Osteoblast (primary cell): ENCODE results near the gene CBX8. TPM values are rescaled to one million over a fixed set of nuclear protein-coding genes. Genes with fewer than 3 reads are reported as not detected.

Source experiments
- DNase-seq: peaks from one replicate; pipeline ENCODE4 v3.0.0; 2011; ENCODE audit warnings: low spot score, mixed read lengths; ENCODE audit not compliant: insufficient read length; ENCODE audit errors: missing footprints
- H2AFZ ChIP-seq: 2 replicates; pipeline ENCODE4 v1.6.0; 2011; ENCODE audit warnings: mild to moderate bottlenecking, low read length
- H3K27ac ChIP-seq: 2 replicates; pipeline ENCODE4 v1.5.1; 2011; ENCODE audit warnings: mild to moderate bottlenecking, low read depth, low read length, moderate library complexity
- H3K27me3 ChIP-seq: 2 replicates; pipeline ENCODE4 v1.6.0; 2012; ENCODE audit warnings: mild to moderate bottlenecking, control low read depth, inconsistent platforms, low read length, moderate library complexity; ENCODE audit not compliant: insufficient read depth
- H3K36me3 ChIP-seq: 2 replicates; pipeline ENCODE4 v1.5.1; 2011; ENCODE audit warnings: mild to moderate bottlenecking, low read length, control low read depth, moderate library complexity; ENCODE audit not compliant: insufficient read depth
- H3K4me1 ChIP-seq: 2 replicates; pipeline ENCODE4 v1.5.1; 2011; ENCODE audit warnings: mild to moderate bottlenecking, low read length, control low read depth, moderate library complexity; ENCODE audit not compliant: insufficient read depth
- H3K4me2 ChIP-seq: 2 replicates; pipeline ENCODE4 v1.6.0; 2011; ENCODE audit warnings: mild to moderate bottlenecking, low read length; ENCODE audit not compliant: insufficient read depth
- H3K4me3 ChIP-seq: fragments of 200-600 bp; sonication (generic); 3 replicates; pipeline ENCODE4 v1.5.1; 2012; ENCODE audit warnings: mild to moderate bottlenecking, low read length, inconsistent platforms; ENCODE audit not compliant: insufficient read depth
- H3K79me2 ChIP-seq: 2 replicates; pipeline ENCODE4 v1.6.0; 2012; ENCODE audit warnings: mild to moderate bottlenecking, low read length, control low read depth, inconsistent platforms; ENCODE audit not compliant: insufficient read depth
- H3K9me3 ChIP-seq: 2 replicates; pipeline ENCODE4 v1.5.1; 2011; ENCODE audit warnings: low read depth, low read length, control low read depth
- H4K20me1 ChIP-seq: 2 replicates; pipeline ENCODE4 v1.6.0; 2012; ENCODE audit warnings: mild to moderate bottlenecking, low read length, control low read depth; ENCODE audit not compliant: insufficient read depth
- CTCF ChIP-seq: IDR thresholded peaks from 2 replicates; pipeline ENCODE4 v1.5.1; 2011; ENCODE audit warnings: mild to moderate bottlenecking, low read depth, low read length, moderate library complexity; ENCODE audit errors: extremely low read depth
- total RNA-seq: library from RNA; depleted of rRNA; stranded (reverse); fragments of >200 nt; gene quantifications from 2 replicates; pipeline ENCODE4 v1.2.3, GENCODE V29; 2012

Gene CBX8
- total RNA-seq, 1 donor, result 3.3 TPM

- peak; percentile 100 for DNase-seq
- Histone ChIP-seq H3K36me3 (no peaks in the 10 kb centered on the region), H3K9me3 (no peaks in the 10 kb centered on the region), H3K4me3 (no peak overlapping the region), H2AFZ (no peak overlapping the region), H3K27ac (no peak overlapping the region), H3K79me2 (no peaks in the 10 kb centered on the region), H4K20me1 (peaks cover 2% of the 10 kb centered on the region), H3K27me3 (peaks cover 90% of the 10 kb centered on the region), H3K4me1 (peaks cover 3% of the 10 kb centered on the region), H3K4me2 (no peak overlapping the region)
- TF ChIP-seq CTCF, result no peak
These were observed 13.5 kb upstream of the CBX8 start for GRCh38 chr17:79810130-79811010.

GRCh38 chr17:79809530-79810129 is 12.8 kb upstream of the CBX8 start:
- Histone ChIP-seq H3K36me3 (no peaks in the 10 kb centered on the region), H3K79me2 (no peaks in the 10 kb centered on the region), H3K4me2 (no peak overlapping the region), H3K27me3 (peaks cover 91% of the 10 kb centered on the region), H2AFZ (no peak overlapping the region), H3K4me1 (peaks cover 3% of the 10 kb centered on the region), H3K4me3 (no peak overlapping the region), H3K27ac (no peak overlapping the region), H3K9me3 (no peaks in the 10 kb centered on the region), H4K20me1 (peaks cover 2% of the 10 kb centered on the region)
- no peak for TF ChIP-seq CTCF
- no peak for DNase-seq

- peaks cover 92% of the 10 kb centered on the region for H3K27me3 ChIP-seq
- H3K4me1 ChIP-seq, result peaks cover 3% of the 10 kb centered on the region
- no peak overlapping the region for H3K4me3 ChIP-seq
- no peaks in the 10 kb centered on the region for H3K79me2 ChIP-seq
- peak; percentile 24 for TF ChIP-seq CTCF
- no peak overlapping the region for H3K27ac ChIP-seq
- H3K4me2 ChIP-seq, result no peak overlapping the region
- peaks cover 2% of the 10 kb centered on the region for H4K20me1 ChIP-seq
- H3K9me3 ChIP-seq, result no peaks in the 10 kb centered on the region
- no peaks in the 10 kb centered on the region for H3K36me3 ChIP-seq
- no peak overlapping the region for H2AFZ ChIP-seq
- no peak for DNase-seq
These were observed 12.1 kb upstream of the CBX8 start for GRCh38 chr17:79808763-79809529.
